Thyroid gland (tissue), 4 donors: ENCODE results near the gene OR7G1. TPM values are rescaled to one million over a fixed set of nuclear protein-coding genes. Genes with fewer than 3 reads are reported as not detected.
"Not testable (repeated sequence)": the region's sequence is repeated elsewhere in the genome, so short reads cannot be mapped to it uniquely, and the experiment has no call there.

Source experiments
- DNase-seq, 2 donors: peaks; one replicate each; pipeline ENCODE4 v3.0.0-alpha.2; 2019
- H3K27ac ChIP-seq, 3 donors: fragments of 200-600 bp; sonication (generic); 1 replicate in 2 of 3; 2 replicates in 1 of 3; pipeline ENCODE4 v1.5.1; 2016 to 2019; ENCODE audit warnings: mild to moderate bottlenecking in 1 of 3, moderate library complexity in 1 of 3
- H3K27me3 ChIP-seq: fragments of 200-600 bp; sonication (generic); one replicate; pipeline ENCODE4 v1.5.1; 2019
- H3K36me3 ChIP-seq, 2 donors: fragments of 200-600 bp; sonication (generic); one replicate each; pipeline ENCODE4 v1.5.1; 2016 to 2019
- H3K4me1 ChIP-seq, 2 donors: fragments of 200-600 bp; sonication (generic); one replicate each; pipeline ENCODE4 v1.5.1; 2017 to 2019
- H3K4me3 ChIP-seq, 3 donors: fragments of 200-600 bp; sonication (generic); replicated peaks in 1 of 3; 1 replicate in 2 of 3; 2 replicates in 1 of 3; pipeline ENCODE4 v1.5.1; 2016; ENCODE audit warnings: mild to moderate bottlenecking in 1 of 3
- H3K9me3 ChIP-seq: fragments of 200-600 bp; sonication (generic); one replicate; pipeline ENCODE4 v1.5.1; 2017
- CTCF ChIP-seq, 6 experiments: fragments of 200-600 bp in 3 of 6; fragments of 450-650 bp in 3 of 6; sonication (generic) in 3 of 6; IDR thresholded peaks; one replicate each; pipeline ENCODE4 v1.5.1; 2016 to 2019; ENCODE audit warnings: antibody characterized with exemption in 6 of 6, mild to moderate bottlenecking in 2 of 6, inconsistent platforms in 1 of 6, moderate library complexity in 1 of 6
- POLR2A ChIP-seq, 2 donors: fragments of 450-650 bp; IDR thresholded peaks; one replicate each; pipeline ENCODE4 v1.6.1; 2017; ENCODE audit warnings: antibody characterized with exemption in 2 of 2, mild to moderate bottlenecking in 2 of 2, moderate library complexity in 1 of 2
- WGBS, 2 donors: methylation state at CpG; one replicate each; pipeline ENCODE4 v1.1.5; 2017; 5-methylcytosine and 5-hydroxymethylcytosine counted together
- intact Hi-C: fragments of 100-400 bp; cut with DNase I; formaldehyde crosslinking; loops from one replicate; pipeline ENCODE4 v1.15.1; 2023
- small RNA-seq: library from RNA; depleted of rRNA; stranded (forward); fragments of <200 nt; gene quantifications from one replicate; pipeline ENCODE3, GENCODE V24; 2016
- total RNA-seq, 4 donors: library from RNA; depleted of rRNA; stranded (reverse); fragments of >200 nt; gene quantifications; one replicate each; pipeline ENCODE4 v1.2.3, GENCODE V29; 2016

The OR7G1 gene
- total RNA-seq, 4 donors from 2014 or later = not detected

GRCh38 chr19:9073806-9074205 is 41.8 kb downstream of the OR7G1 start:
- Histone ChIP-seq H3K36me3 (no peaks in the 10 kb centered on the region), H3K27ac (no peak overlapping the region), H3K4me1 (peaks cover 5 to 15% of the 10 kb centered on the region in 2 donors), H3K9me3 (no peaks in the 10 kb centered on the region), H3K27me3 (no peaks in the 10 kb centered on the region), H3K4me3 (no peak overlapping the region)
- intact Hi-C loops = loop anchor here (10.0 kb wide), 1 partner anchor 419 kb away; no protein-coding TSS in a partner anchor
- TF ChIP-seq CTCF (IDR thresholded peaks at IDR 0.05) (no peak), POLR2A (IDR thresholded peaks at IDR 0.05) (no peak)
- 58 to 73% methylated on average over 6 of the region's 6 CpGs for WGBS, 2 donors
- DNase-seq = no peak

GRCh38 chr19:9071720-9072119 is 43.8 kb downstream of the OR7G1 start:
- intact Hi-C loops = loop anchor here (10.0 kb wide), 1 partner anchor 417 kb away; no protein-coding TSS in a partner anchor
- not testable (repeated sequence) for H3K27ac ChIP-seq, H3K4me3 ChIP-seq, H3K27me3 ChIP-seq, H3K9me3 ChIP-seq, DNase-seq, H3K36me3 ChIP-seq
- WGBS, 2 donors = 79 to 88% methylated on average over 6 of the region's 6 CpGs
- peaks cover 5 to 14% of the 10 kb centered on the region in 2 donors for H3K4me1 ChIP-seq

- intact Hi-C loops = loop anchor here (10.0 kb wide), 1 partner anchor 415 kb away; no protein-coding TSS in a partner anchor
- no peaks in the 10 kb centered on the region for H3K36me3 ChIP-seq
Observed at GRCh38 chr19:9070066-9070465, 45.5 kb downstream of the OR7G1 start.

GRCh38 chr19:9065457-9066014 is 50.0 kb downstream of the OR7G1 start:
- intact Hi-C loops = no loop called here
- WGBS, 2 donors = 80 to 92% methylated on average over 5 of the region's 12 CpGs
- Histone ChIP-seq H3K9me3 (no peaks in the 10 kb centered on the region), H3K27ac (no peak overlapping the region), H3K4me1 (no peaks in the 10 kb centered on the region), H3K36me3 (no peaks in the 10 kb centered on the region), H3K4me3 (no peak overlapping the region), H3K27me3 (no peaks in the 10 kb centered on the region)
- DNase-seq = no peak
- TF ChIP-seq CTCF (IDR thresholded peaks at IDR 0.05) = no peak
- no peak for TF ChIP-seq POLR2A (IDR thresholded peaks at IDR 0.05)

More at GRCh38 chr19:9070066-9070465, 45.5 kb downstream of the OR7G1 start:
- peak in 1 of 2 donors; percentile 12 for DNase-seq
- Histone ChIP-seq H3K27ac (no peak overlapping the region), H3K27me3 (no peaks in the 10 kb centered on the region), H3K9me3 (no peaks in the 10 kb centered on the region), H3K4me3 (no peak overlapping the region), H3K4me1 (peaks cover 0 to 3% of the 10 kb centered on the region in 2 donors)
- WGBS, 2 donors = 21 to 33% methylated on average over 5 of the region's 5 CpGs
- TF ChIP-seq POLR2A (IDR thresholded peaks at IDR 0.05) (no peak), CTCF (IDR thresholded peaks at IDR 0.05) (no peak)

Small RNA genes within 50 kb of the gene (small RNA-seq; reads per million reads assigned to genes)
- gene OR1M4P = not detected

Other genes with a start within 250 kb of the OR7G1 start
- under 1 TPM in 3 of 4 donors, not detected in 1; 0.22 to 0.94 (median 0.54) TPM for gene MUC16, start 105.4 kb downstream of the OR7G1 start, total RNA-seq
- not detected for gene OR1M1, start 28.7 kb downstream of the OR7G1 start, total RNA-seq
- gene OR7G2, start 8.3 kb downstream of the OR7G1 start, total RNA-seq = not detected
- gene OR7G3, start 11.2 kb upstream of the OR7G1 start, total RNA-seq = not detected
- 10 to 100 TPM; 18.0 to 27.2 (median 21.2) TPM for gene ZNF317, start 24.6 kb upstream of the OR7G1 start, total RNA-seq
- gene OR7D2, start 63.2 kb upstream of the OR7G1 start, total RNA-seq = under 1 TPM in 1 of 4 donors, not detected in 3; 0.54 TPM
- gene OR7D4, start 103.8 kb upstream of the OR7G1 start, total RNA-seq = not detected
- not detected for gene OR7E24, start 135.2 kb upstream of the OR7G1 start, total RNA-seq
- 10 to 100 TPM; 11.6 to 17.4 (median 13.8) TPM for gene ZNF699, start 194.1 kb upstream of the OR7G1 start, total RNA-seq
- 10 to 100 TPM; 20.6 to 55.8 (median 29.1) TPM for gene ZNF559, start 208.4 kb upstream of the OR7G1 start, total RNA-seq
- gene ZNF177, start 247.2 kb upstream of the OR7G1 start, total RNA-seq = 1 to 10 TPM in 3 of 4 donors, under 1 TPM in 1; 0.68 to 5.2 (median 4.4) TPM